Ectodermal cell (in vitro differentiated cells): ENCODE measurements around the gene NUTM2G.
"Not testable (repeated sequence)": the region's sequence is repeated elsewhere in the genome, so short reads cannot be mapped to it uniquely, and the experiment has no call there.

Experiments used
- H3K27ac ChIP-seq: 2 replicates; pipeline ENCODE4 v1.7.0; 2013; ENCODE audit warnings: mild to moderate bottlenecking, low read depth, low read length; ENCODE audit not compliant: insufficient read depth, poor library complexity, severe bottlenecking
- H3K27me3 ChIP-seq: 2 replicates; pipeline ENCODE4 v1.7.0; 2013; ENCODE audit warnings: mild to moderate bottlenecking, low read length; ENCODE audit not compliant: insufficient read depth, control insufficient read depth, poor library complexity, severe bottlenecking
- H3K36me3 ChIP-seq: one replicate; pipeline ENCODE4 v1.7.0; 2013; ENCODE audit warnings: low read length; ENCODE audit not compliant: control insufficient read depth, insufficient read depth
- H3K4me1 ChIP-seq: one replicate; pipeline ENCODE4 v1.7.0; 2013; ENCODE audit warnings: low read length; ENCODE audit not compliant: control insufficient read depth, insufficient read depth
- H3K4me3 ChIP-seq: 2 replicates; pipeline ENCODE4 v1.7.0; 2013; ENCODE audit warnings: low read depth, low read length, control low read depth; ENCODE audit not compliant: insufficient read depth
- H3K9me3 ChIP-seq: 2 replicates; pipeline ENCODE4 v1.7.0; 2013; ENCODE audit warnings: mild to moderate bottlenecking, low read length, moderate library complexity; ENCODE audit not compliant: control insufficient read depth
- WGBS, 2 experiments: methylation state at CpG; one replicate each; pipeline ENCODE4 v1.1.7; 2013; ENCODE audit warnings: missing lambda C conversion rate in 2 of 2; 5-methylcytosine and 5-hydroxymethylcytosine counted together

Gene NUTM2G

DNA sequence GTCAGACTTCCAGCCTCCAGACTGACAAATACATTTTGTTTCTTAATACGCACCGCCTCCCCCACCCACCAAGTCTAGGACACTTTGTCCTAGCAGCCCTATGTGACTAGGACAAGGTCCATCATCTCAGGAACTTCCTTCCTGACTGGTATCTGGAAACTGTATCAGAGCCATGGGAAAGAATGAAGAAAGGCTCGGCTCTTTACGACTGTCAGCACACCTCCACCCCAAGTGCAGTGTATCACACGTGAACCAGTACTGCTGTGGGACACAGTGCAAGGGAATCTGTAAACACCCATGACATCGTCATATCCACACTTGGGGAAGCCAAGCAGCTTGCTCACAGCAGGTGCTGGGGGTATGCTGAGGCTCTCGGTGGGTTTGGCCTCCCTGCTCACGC lies 13.0 kb downstream of the NUTM2G start:
- 69% methylated on average over 2 of the region's 8 CpGs; no CpG with 5 or more reads in 1 of the 2 experiments for WGBS, 2 experiments
- not testable (repeated sequence) for H3K27ac ChIP-seq, H3K4me1 ChIP-seq

GRCh38 chr9:96942181-96942580 lies 13.5 kb downstream of the NUTM2G start:
- no CpG with 5 or more reads among the region's 4 CpGs for WGBS, 2 experiments
- H3K27ac ChIP-seq, H3K4me1 ChIP-seq, H3K4me3 ChIP-seq, H3K9me3 ChIP-seq, H3K27me3 ChIP-seq, H3K36me3 ChIP-seq: not testable (repeated sequence)

More for the DNA sequence above, 13.0 kb downstream of the NUTM2G start:
- not testable (repeated sequence) for H3K27me3 ChIP-seq, H3K4me3 ChIP-seq, H3K9me3 ChIP-seq, H3K36me3 ChIP-seq

GRCh38 chr9:96949346-96949745 lies 20.7 kb downstream of the NUTM2G start:
- WGBS, 2 experiments, result no CpG with 5 or more reads among the region's 1 CpG
- H3K27me3 ChIP-seq, H3K4me1 ChIP-seq, H3K4me3 ChIP-seq, H3K9me3 ChIP-seq, H3K27ac ChIP-seq, H3K36me3 ChIP-seq: not testable (repeated sequence)

GRCh38 chr9:96950539-96950938 lies 21.9 kb downstream of the NUTM2G start:
- H3K27ac ChIP-seq, H3K36me3 ChIP-seq, H3K4me1 ChIP-seq, H3K4me3 ChIP-seq, H3K27me3 ChIP-seq, H3K9me3 ChIP-seq: not testable (repeated sequence)
- no CpG with 5 or more reads among the region's 2 CpGs for WGBS, 2 experiments

DNA sequence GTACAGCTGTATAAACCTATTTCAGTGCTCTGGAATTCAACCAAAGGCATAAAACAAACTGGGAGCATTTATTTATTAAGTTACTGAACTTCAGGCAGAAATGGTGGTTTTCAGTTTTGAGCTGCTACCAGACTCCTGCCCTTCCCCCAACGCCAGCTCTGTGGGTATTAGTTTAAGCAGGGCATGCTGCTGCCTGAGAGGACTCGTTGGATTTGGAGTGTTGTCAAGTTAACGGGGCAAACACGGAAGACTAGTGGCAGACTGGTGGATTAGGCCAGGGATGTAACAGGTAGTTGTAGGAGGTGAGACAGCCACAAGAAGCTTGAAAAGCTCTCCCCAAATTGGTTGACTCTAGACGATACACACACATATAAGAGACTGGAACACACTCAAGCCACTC lies 38.9 kb downstream of the NUTM2G start:
- H3K4me1 ChIP-seq, H3K4me3 ChIP-seq, H3K27me3 ChIP-seq, H3K27ac ChIP-seq, H3K9me3 ChIP-seq, H3K36me3 ChIP-seq: not testable (repeated sequence)
- WGBS, 2 experiments, result 81 to 86% methylated on average over 5 of the region's 5 CpGs

- H3K36me3 ChIP-seq, H3K4me3 ChIP-seq, H3K4me1 ChIP-seq, H3K27me3 ChIP-seq, H3K27ac ChIP-seq, H3K9me3 ChIP-seq: not testable (repeated sequence)
- WGBS, 2 experiments, result 95 to 100% methylated on average over 2 of the region's 2 CpGs
These were observed 43.9 kb downstream of the NUTM2G start for GRCh38 chr9:96972552-96972951.

DNA sequence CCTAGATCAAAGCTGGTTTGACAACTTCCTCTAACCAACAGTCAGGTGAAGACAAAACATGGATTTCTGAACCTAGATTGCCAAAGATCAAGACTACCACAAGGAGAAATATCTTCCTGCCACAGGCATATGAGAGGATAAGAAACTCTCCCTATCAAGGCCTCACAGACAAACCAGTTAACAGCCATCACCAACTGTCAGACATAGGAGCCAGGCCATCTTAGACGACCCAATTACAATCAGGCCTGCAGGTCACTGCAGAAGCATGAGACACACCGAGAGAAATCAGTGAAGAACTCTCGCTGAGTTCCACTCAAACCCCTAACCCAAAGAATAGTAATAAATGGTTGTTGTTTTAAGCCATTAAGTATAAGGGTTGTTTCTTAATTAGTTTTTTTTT lies 45.4 kb downstream of the NUTM2G start:
- H3K36me3 ChIP-seq, H3K9me3 ChIP-seq, H3K4me1 ChIP-seq, H3K27me3 ChIP-seq, H3K27ac ChIP-seq, H3K4me3 ChIP-seq: not testable (repeated sequence)
- 76 to 92% methylated on average over 2 to 3 of the region's 3 CpGs for WGBS, 2 experiments

- H3K27me3 ChIP-seq, H3K27ac ChIP-seq, H3K36me3 ChIP-seq, H3K4me3 ChIP-seq, H3K4me1 ChIP-seq, H3K9me3 ChIP-seq: not testable (repeated sequence)
- 89 to 92% methylated on average over 7 of the region's 7 CpGs for WGBS, 2 experiments
These were observed 55.0 kb downstream of the NUTM2G start for GRCh38 chr9:96983496-96984122.

- not testable (repeated sequence) for H3K4me1 ChIP-seq, H3K9me3 ChIP-seq, H3K27me3 ChIP-seq, H3K27ac ChIP-seq, H3K36me3 ChIP-seq, H3K4me3 ChIP-seq
- 90 to 91% methylated on average over 1 to 2 of the region's 3 CpGs for WGBS, 2 experiments
These were observed 55.5 kb downstream of the NUTM2G start for GRCh38 chr9:96984139-96984538.

DNA sequence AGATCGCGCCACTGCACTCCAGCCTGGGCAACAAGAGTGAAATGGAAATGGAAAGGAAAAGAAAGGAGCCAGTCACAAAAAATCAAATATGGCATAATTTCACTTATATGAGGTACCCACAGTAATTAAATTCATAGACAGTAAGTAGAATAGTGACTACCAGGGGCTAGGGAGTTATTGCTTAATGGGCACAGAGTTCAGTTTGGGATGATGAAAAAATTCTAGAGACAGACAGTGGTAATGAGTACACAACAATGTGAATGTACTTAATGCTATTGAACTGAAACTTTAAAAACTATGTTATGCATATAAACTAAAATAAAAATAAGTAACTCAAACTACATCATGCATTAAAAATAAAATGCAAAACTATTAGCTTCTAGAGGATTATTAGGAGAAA lies 56.2 kb downstream of the NUTM2G start:
- 72 to 81% methylated on average over 2 of the region's 2 CpGs for WGBS, 2 experiments
- not testable (repeated sequence) for H3K36me3 ChIP-seq, H3K9me3 ChIP-seq, H3K4me3 ChIP-seq, H3K27ac ChIP-seq, H3K4me1 ChIP-seq, H3K27me3 ChIP-seq
